Measurements from ENCODE around the gene KXD1. TPM values are rescaled to one million over a fixed set of nuclear protein-coding genes. Genes with fewer than 3 reads are reported as not detected.
A peak's percentile ranks its signal among the peaks of the same experiment; 100 is the strongest.
"Not testable (repeated sequence)": the region's sequence is repeated elsewhere in the genome, so short reads cannot be mapped to it uniquely, and the experiment has no call there.

Gene KXD1
- total RNA-seq, 1 donor from 2014 or later = 79.5 TPM

- DNase-seq (ENCODE audit: low spot score) = no peak
Observed at GRCh38 chr19:18580311-18580710, 22.6 kb downstream of the KXD1 start.

- DNase-seq (ENCODE audit: low spot score) = no peak
Observed at GRCh38 chr19:18586306-18586705, 28.6 kb downstream of the KXD1 start.

- DNase-seq (ENCODE audit: low spot score) = no peak
Observed at GRCh38 chr19:18587561-18587960, 29.9 kb downstream of the KXD1 start.

- no peak for DNase-seq (ENCODE audit: low spot score)
Observed at GRCh38 chr19:18587962-18588610, 30.4 kb downstream of the KXD1 start.

- peak; percentile 83 for DNase-seq (ENCODE audit: low spot score)
Observed at GRCh38 chr19:18588611-18589379, 31.1 kb downstream of the KXD1 start, which contains the start of gene REX1BD. REX1BD (plus strand) TSS chr19:18588798; CDS start chr19:18588802, 4 bp downstream.

- DNase-seq (ENCODE audit: low spot score) = peak; percentile 71
Observed at GRCh38 chr19:18589380-18590272, 32.0 kb downstream of the KXD1 start.

GRCh38 chr19:18590273-18591272 is 32.9 kb downstream of the KXD1 start:
- no peak for DNase-seq (ENCODE audit: low spot score)

- no peak for DNase-seq (ENCODE audit: low spot score)
Observed at GRCh38 chr19:18591735-18592385, 34.2 kb downstream of the KXD1 start.

- DNase-seq (ENCODE audit: low spot score) = not testable (repeated sequence)
Observed at GRCh38 chr19:18592732-18593131, 35.1 kb downstream of the KXD1 start.

GRCh38 chr19:18593367-18594095 is 35.9 kb downstream of the KXD1 start:
- DNase-seq (ENCODE audit: low spot score) = no peak

GRCh38 chr19:18594096-18594823 is 36.6 kb downstream of the KXD1 start:
- DNase-seq (ENCODE audit: low spot score) = peak; percentile 73

- DNase-seq (ENCODE audit: low spot score) = no peak
Observed at GRCh38 chr19:18594824-18595373, 37.2 kb downstream of the KXD1 start.

- DNase-seq (ENCODE audit: low spot score) = no peak
Observed at GRCh38 chr19:18595475-18595874, 37.8 kb downstream of the KXD1 start.

- DNase-seq (ENCODE audit: low spot score) = no peak
Observed at GRCh38 chr19:18596752-18597157, 39.1 kb downstream of the KXD1 start.

GRCh38 chr19:18597809-18598660 is 40.4 kb downstream of the KXD1 start:
- no peak for DNase-seq (ENCODE audit: low spot score)

GRCh38 chr19:18599485-18599884 is 41.8 kb downstream of the KXD1 start:
- DNase-seq (ENCODE audit: low spot score) = no peak

- DNase-seq (ENCODE audit: low spot score) = not testable (repeated sequence)
Observed at GRCh38 chr19:18600692-18601397, 43.2 kb downstream of the KXD1 start.

All from ureter (tissue), 1 donor.